Measurements from ENCODE around the gene SLC25A11.

- TF ChIP-seq CTCF (IDR thresholded peaks at IDR 0.05) = peak in 5 of 7 experiments; percentile 61 to 80 (median 73)
- no peak for TF ChIP-seq POLR2A (IDR thresholded peaks at IDR 0.05)
- peak in 1 of 3 donors; percentile 43 for TF ChIP-seq POLR2AphosphoS5 (IDR thresholded peaks at IDR 0.05)
These were observed 36.6 kb downstream of the SLC25A11 start, which contains the start of gene CHRNE for GRCh38 chr17:4903051-4903818.

Data from stomach (tissue), 4 donors.